Thyroid gland (tissue), 4 donors: ENCODE results near the gene NAV2.

Source experiments
- POLR2A ChIP-seq, 2 donors: fragments of 450-650 bp; IDR thresholded peaks; one replicate each; pipeline ENCODE4 v1.6.1; 2017; ENCODE audit warnings: antibody characterized with exemption in 2 of 2, mild to moderate bottlenecking in 2 of 2, moderate library complexity in 1 of 2
- TF ChIP-seq, protein P1 (sequence below), 6 experiments: fragments of 200-600 bp in 3 of 6; fragments of 450-650 bp in 3 of 6; sonication (generic) in 3 of 6; IDR thresholded peaks; one replicate each; pipeline ENCODE4 v1.5.1; 2016 to 2019; ENCODE audit warnings: antibody characterized with exemption in 6 of 6, mild to moderate bottlenecking in 2 of 6, inconsistent platforms in 1 of 6, moderate library complexity in 1 of 6

DNA sequence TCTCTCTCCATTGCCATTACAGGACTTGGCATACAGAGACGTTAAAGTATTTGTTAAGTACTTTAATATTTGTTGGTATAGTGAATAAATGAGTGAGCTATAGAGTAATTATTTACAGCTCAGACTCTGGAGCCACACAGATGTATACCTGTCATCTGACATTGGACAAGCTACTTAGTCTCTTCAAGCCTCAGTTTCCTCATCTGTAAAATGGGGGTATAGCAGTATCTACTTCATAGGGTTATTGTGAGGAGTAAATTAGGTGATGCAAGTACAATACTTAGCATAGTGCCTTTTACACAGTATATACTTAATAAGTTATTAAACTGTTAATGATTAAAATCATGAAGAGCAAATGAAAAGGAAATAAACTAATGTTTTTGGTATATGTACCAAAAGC lies 203.2 kb downstream of the NAV2 start:
- TF ChIP-seq, protein P1, sequence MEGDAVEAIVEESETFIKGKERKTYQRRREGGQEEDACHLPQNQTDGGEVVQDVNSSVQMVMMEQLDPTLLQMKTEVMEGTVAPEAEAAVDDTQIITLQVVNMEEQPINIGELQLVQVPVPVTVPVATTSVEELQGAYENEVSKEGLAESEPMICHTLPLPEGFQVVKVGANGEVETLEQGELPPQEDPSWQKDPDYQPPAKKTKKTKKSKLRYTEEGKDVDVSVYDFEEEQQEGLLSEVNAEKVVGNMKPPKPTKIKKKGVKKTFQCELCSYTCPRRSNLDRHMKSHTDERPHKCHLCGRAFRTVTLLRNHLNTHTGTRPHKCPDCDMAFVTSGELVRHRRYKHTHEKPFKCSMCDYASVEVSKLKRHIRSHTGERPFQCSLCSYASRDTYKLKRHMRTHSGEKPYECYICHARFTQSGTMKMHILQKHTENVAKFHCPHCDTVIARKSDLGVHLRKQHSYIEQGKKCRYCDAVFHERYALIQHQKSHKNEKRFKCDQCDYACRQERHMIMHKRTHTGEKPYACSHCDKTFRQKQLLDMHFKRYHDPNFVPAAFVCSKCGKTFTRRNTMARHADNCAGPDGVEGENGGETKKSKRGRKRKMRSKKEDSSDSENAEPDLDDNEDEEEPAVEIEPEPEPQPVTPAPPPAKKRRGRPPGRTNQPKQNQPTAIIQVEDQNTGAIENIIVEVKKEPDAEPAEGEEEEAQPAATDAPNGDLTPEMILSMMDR (IDR thresholded peaks at IDR 0.05) = no peak
- TF ChIP-seq POLR2A (IDR thresholded peaks at IDR 0.05) = no peak
